ENCODE data around the gene NCOA5.

Gene NCOA5

DNA sequence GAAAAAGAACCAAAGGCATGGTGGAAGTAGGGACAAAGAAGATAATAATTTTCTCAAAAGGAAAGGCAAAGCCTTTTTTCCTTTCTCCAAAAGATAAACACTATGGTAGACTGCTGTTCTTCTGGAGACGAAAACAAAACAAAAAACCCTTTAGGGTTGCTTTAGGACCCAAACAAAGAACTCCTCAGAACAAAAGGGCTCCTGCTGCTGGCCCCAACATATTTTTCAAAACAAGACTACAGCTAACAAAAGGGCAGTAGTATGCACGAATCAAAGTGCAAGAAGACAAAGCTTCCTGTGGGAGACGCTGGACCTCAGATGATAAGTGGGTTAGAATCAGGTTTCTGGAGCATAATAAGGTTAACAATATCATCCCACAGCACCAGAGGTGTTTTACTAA lies 15.8 kb downstream of the NCOA5 start:
- Histone ChIP-seq H3K27me3 (ENCODE audit: insufficient read depth, low read length) (no peaks in the 10 kb centered on the region), H3K36me3 (ENCODE audit: insufficient read depth, low read length) (no peaks in the 10 kb centered on the region; the same call in 1 of the 2 replicates), H3K79me2 (ENCODE audit: control insufficient read depth, insufficient read depth, low read length, unreplicated experiment) (peaks cover 7% of the 10 kb centered on the region), H3K4me3 (ENCODE audit: low read depth, low read length) (no peak overlapping the region), H2AFZ (ENCODE audit: low read length, unreplicated experiment) (no peak overlapping the region), H3K27ac (ENCODE audit: low read depth, low read length) (no peak overlapping the region), H3K4me1 (ENCODE audit: control insufficient read depth, insufficient read depth, low read length, unreplicated experiment) (peaks cover 16% of the 10 kb centered on the region)

DNA sequence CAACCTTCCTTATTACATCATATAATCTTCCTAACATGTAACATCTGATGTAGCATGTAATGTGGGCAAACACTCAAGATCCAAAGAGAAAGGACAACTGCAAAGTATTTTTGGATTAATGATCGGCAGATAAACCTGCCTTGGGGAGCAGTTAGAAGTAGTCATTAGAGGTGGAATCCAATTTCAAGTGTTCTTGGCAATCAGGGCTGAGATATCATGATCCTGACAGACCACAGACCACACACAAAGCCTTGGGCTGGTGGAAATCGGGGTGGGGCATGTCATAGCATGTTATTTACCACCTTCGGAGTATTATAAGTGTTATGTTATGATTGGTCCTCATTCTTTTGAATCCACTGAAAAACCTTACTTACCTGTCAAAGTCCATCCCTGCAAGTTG lies 16.3 kb downstream of the NCOA5 start:
- peaks cover 1% of the 10 kb centered on the region for H3K79me2 ChIP-seq (ENCODE audit: control insufficient read depth, insufficient read depth, low read length, unreplicated experiment)
- H3K4me1 ChIP-seq (ENCODE audit: control insufficient read depth, insufficient read depth, low read length, unreplicated experiment): peaks cover 16% of the 10 kb centered on the region
- no peak overlapping the region for H3K4me3 ChIP-seq (ENCODE audit: low read depth, low read length)
- peaks cover under 1% of the 10 kb centered on the region; the same call in 1 of the 2 replicates for H3K36me3 ChIP-seq (ENCODE audit: insufficient read depth, low read length)
- no peaks in the 10 kb centered on the region for H3K27me3 ChIP-seq (ENCODE audit: insufficient read depth, low read length)
- no peak overlapping the region for H3K27ac ChIP-seq (ENCODE audit: low read depth, low read length)
- no peak overlapping the region for H2AFZ ChIP-seq (ENCODE audit: low read length, unreplicated experiment)

DNA sequence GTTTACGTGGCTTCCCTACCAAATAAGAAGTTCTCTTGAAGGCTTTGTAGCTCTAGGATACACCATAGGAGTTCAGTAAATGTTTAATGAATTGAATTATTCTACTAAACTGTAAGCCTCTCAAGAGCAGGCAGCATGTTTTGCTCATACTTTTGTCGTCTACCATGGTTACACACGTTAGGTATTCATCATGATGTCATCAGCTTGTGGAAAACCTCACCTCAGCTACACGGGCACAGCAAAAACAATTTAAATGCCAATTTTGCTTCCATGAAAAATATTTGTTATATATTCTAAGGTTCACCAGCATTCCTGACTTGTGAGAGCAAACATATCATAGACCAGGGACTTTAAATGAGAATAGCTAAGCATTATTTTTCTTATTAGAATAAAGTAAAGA lies 16.7 kb downstream of the NCOA5 start:
- Histone ChIP-seq H3K36me3 (ENCODE audit: insufficient read depth, low read length) (peaks cover 4% of the 10 kb centered on the region; the same call in 1 of the 2 replicates), H3K27ac (ENCODE audit: low read depth, low read length) (no peak overlapping the region), H3K4me1 (ENCODE audit: control insufficient read depth, insufficient read depth, low read length, unreplicated experiment) (peaks cover 16% of the 10 kb centered on the region), H2AFZ (ENCODE audit: low read length, unreplicated experiment) (no peak overlapping the region), H3K79me2 (ENCODE audit: control insufficient read depth, insufficient read depth, low read length, unreplicated experiment) (no peaks in the 10 kb centered on the region), H3K4me3 (ENCODE audit: low read depth, low read length) (no peak overlapping the region), H3K27me3 (ENCODE audit: insufficient read depth, low read length) (no peaks in the 10 kb centered on the region)

GRCh38 chr20:46071573-46071972 lies 18.2 kb downstream of the NCOA5 start:
- H3K4me3 ChIP-seq (ENCODE audit: low read depth, low read length): no peak overlapping the region
- no peak overlapping the region for H3K27ac ChIP-seq (ENCODE audit: low read depth, low read length)
- H3K4me1 ChIP-seq (ENCODE audit: control insufficient read depth, insufficient read depth, low read length, unreplicated experiment): peaks cover 16% of the 10 kb centered on the region
- no peaks in the 10 kb centered on the region for H3K27me3 ChIP-seq (ENCODE audit: insufficient read depth, low read length)
- no peaks in the 10 kb centered on the region for H3K79me2 ChIP-seq (ENCODE audit: control insufficient read depth, insufficient read depth, low read length, unreplicated experiment)
- H2AFZ ChIP-seq (ENCODE audit: low read length, unreplicated experiment): no peak overlapping the region
- peaks cover 9% of the 10 kb centered on the region; the same call in 1 of the 2 replicates for H3K36me3 ChIP-seq (ENCODE audit: insufficient read depth, low read length)

DNA sequence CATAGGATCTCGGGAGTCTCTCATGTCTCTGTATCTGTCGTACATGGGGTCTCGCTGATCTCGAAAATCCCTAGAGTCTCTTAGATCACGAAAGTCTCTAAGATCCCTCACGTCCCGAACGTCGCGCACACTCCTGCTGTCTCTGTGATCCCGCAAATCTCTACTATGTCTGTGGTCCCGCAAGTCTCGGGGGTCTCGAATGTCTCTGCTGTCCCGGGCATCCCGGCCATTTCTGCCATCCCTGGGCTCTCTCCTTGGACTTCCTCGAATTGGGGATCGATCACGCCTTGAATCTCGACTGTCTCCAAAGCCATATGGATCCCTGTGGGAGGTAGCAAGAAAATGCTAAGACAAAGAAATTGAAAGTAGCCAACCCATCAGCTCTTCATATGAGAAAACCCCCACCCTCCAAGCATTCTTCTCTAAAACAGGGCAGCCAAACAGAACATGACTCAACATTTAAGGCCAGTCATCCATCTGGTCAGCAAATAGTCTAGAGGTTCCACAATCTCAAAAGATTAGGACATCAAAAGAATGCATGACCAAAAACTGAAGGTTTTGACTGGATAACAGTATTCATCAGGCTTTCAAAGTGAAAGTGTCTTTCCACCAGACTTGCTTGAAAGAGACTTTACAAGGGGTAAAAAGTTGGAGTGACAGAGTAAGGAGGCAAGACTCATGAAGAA lies 19.4 kb downstream of the NCOA5 start:
- Histone ChIP-seq H3K27ac (ENCODE audit: low read depth, low read length) (peak overlapping the region; percentile 22), H2AFZ (ENCODE audit: low read length, unreplicated experiment) (no peak overlapping the region), H3K36me3 (ENCODE audit: insufficient read depth, low read length) (peaks cover 11% of the 10 kb centered on the region)

DNA sequence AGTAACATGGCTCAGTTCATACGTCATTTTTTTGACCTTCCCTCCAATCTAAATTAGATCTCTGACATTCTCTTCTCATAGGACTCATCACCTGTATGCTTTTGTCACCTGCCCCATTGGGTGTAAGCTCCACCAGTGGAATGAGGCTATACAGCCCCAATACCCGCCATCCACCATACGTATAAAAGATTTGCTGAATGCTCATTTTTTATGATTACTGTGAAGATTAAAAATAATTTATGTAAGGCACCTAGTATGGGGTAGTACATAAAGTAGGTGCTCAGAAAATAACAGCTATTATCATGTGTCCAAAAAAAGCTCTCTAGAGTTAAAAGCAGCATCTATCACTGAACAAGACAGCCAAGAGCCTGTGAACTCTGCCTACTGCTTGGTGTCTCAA lies 24.1 kb downstream of the NCOA5 start:
- Histone ChIP-seq H3K79me2 (ENCODE audit: control insufficient read depth, insufficient read depth, low read length, unreplicated experiment) (no peaks in the 10 kb centered on the region), H3K4me3 (ENCODE audit: low read depth, low read length) (no peak overlapping the region), H3K27me3 (ENCODE audit: insufficient read depth, low read length) (no peaks in the 10 kb centered on the region), H3K27ac (ENCODE audit: low read depth, low read length) (no peak overlapping the region), H3K36me3 (ENCODE audit: insufficient read depth, low read length) (peaks cover 18% of the 10 kb centered on the region), H2AFZ (ENCODE audit: low read length, unreplicated experiment) (no peak overlapping the region), H3K4me1 (ENCODE audit: control insufficient read depth, insufficient read depth, low read length, unreplicated experiment) (peaks cover 6% of the 10 kb centered on the region)

More for the DNA sequence above, 19.4 kb downstream of the NCOA5 start:
- no peaks in the 10 kb centered on the region for H3K79me2 ChIP-seq (ENCODE audit: control insufficient read depth, insufficient read depth, low read length, unreplicated experiment)
- H3K27me3 ChIP-seq (ENCODE audit: insufficient read depth, low read length): no peaks in the 10 kb centered on the region
- peaks cover 16% of the 10 kb centered on the region for H3K4me1 ChIP-seq (ENCODE audit: control insufficient read depth, insufficient read depth, low read length, unreplicated experiment)
- H3K4me3 ChIP-seq (ENCODE audit: low read depth, low read length): no peak overlapping the region

GRCh38 chr20:46065006-46065405 lies 24.8 kb downstream of the NCOA5 start:
- Histone ChIP-seq H3K27ac (ENCODE audit: low read depth, low read length) (no peak overlapping the region), H2AFZ (ENCODE audit: low read length, unreplicated experiment) (no peak overlapping the region), H3K36me3 (ENCODE audit: insufficient read depth, low read length) (peaks cover 18% of the 10 kb centered on the region), H3K27me3 (ENCODE audit: insufficient read depth, low read length) (no peaks in the 10 kb centered on the region), H3K79me2 (ENCODE audit: control insufficient read depth, insufficient read depth, low read length, unreplicated experiment) (no peaks in the 10 kb centered on the region), H3K4me1 (ENCODE audit: control insufficient read depth, insufficient read depth, low read length, unreplicated experiment) (peaks cover 6% of the 10 kb centered on the region), H3K4me3 (ENCODE audit: low read depth, low read length) (no peak overlapping the region)

DNA sequence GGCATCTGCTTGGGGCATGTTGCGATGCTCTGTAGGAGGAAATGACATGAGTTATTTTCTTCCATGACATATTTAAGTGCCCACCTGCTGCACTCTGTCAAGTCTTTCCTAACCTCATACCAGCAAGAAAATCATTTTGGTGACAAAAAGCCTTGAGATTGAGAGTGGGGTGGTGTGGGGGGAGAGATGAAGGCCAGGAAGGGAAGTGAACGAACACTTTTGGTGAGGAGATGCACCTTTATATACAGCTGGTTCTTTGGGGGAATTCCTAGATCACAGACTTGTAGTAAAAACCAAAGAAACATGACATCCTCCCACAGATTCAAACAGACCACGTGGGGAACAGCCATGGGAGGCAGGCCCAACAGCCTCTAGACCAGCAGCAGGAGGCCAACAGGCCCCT lies 26.1 kb downstream of the NCOA5 start:
- H3K27me3 ChIP-seq (ENCODE audit: insufficient read depth, low read length): no peaks in the 10 kb centered on the region
- no peak overlapping the region for H3K4me3 ChIP-seq (ENCODE audit: low read depth, low read length)
- H3K4me1 ChIP-seq (ENCODE audit: control insufficient read depth, insufficient read depth, low read length, unreplicated experiment): peaks cover 6% of the 10 kb centered on the region
- peaks cover 18% of the 10 kb centered on the region for H3K36me3 ChIP-seq (ENCODE audit: insufficient read depth, low read length)
- no peak overlapping the region for H3K27ac ChIP-seq (ENCODE audit: low read depth, low read length)
- H2AFZ ChIP-seq (ENCODE audit: low read length, unreplicated experiment): no peak overlapping the region
- H3K79me2 ChIP-seq (ENCODE audit: control insufficient read depth, insufficient read depth, low read length, unreplicated experiment): no peaks in the 10 kb centered on the region

GRCh38 chr20:46063151-46063550 lies 26.6 kb downstream of the NCOA5 start:
- Histone ChIP-seq H2AFZ (ENCODE audit: low read length, unreplicated experiment) (no peak overlapping the region), H3K4me1 (ENCODE audit: control insufficient read depth, insufficient read depth, low read length, unreplicated experiment) (peaks cover 6% of the 10 kb centered on the region), H3K4me3 (ENCODE audit: low read depth, low read length) (no peak overlapping the region), H3K27ac (ENCODE audit: low read depth, low read length) (no peak overlapping the region), H3K79me2 (ENCODE audit: control insufficient read depth, insufficient read depth, low read length, unreplicated experiment) (no peaks in the 10 kb centered on the region), H3K36me3 (ENCODE audit: insufficient read depth, low read length) (peaks cover 14% of the 10 kb centered on the region), H3K27me3 (ENCODE audit: insufficient read depth, low read length) (no peaks in the 10 kb centered on the region)

GRCh38 chr20:46062621-46063020 lies 27.1 kb downstream of the NCOA5 start:
- Histone ChIP-seq H3K4me3 (ENCODE audit: low read depth, low read length) (no peak overlapping the region), H3K27me3 (ENCODE audit: insufficient read depth, low read length) (peaks cover 3% of the 10 kb centered on the region), H3K4me1 (ENCODE audit: control insufficient read depth, insufficient read depth, low read length, unreplicated experiment) (peaks cover 6% of the 10 kb centered on the region), H3K79me2 (ENCODE audit: control insufficient read depth, insufficient read depth, low read length, unreplicated experiment) (no peaks in the 10 kb centered on the region), H3K27ac (ENCODE audit: low read depth, low read length) (no peak overlapping the region), H3K36me3 (ENCODE audit: insufficient read depth, low read length) (peaks cover 13% of the 10 kb centered on the region), H2AFZ (ENCODE audit: low read length, unreplicated experiment) (no peak overlapping the region)

- H3K27me3 ChIP-seq (ENCODE audit: insufficient read depth, low read length): peaks cover 8% of the 10 kb centered on the region
- H3K27ac ChIP-seq (ENCODE audit: low read depth, low read length): no peak overlapping the region
- H3K4me3 ChIP-seq (ENCODE audit: low read depth, low read length): no peak overlapping the region
- H3K36me3 ChIP-seq (ENCODE audit: insufficient read depth, low read length): peaks cover 13% of the 10 kb centered on the region
- H3K4me1 ChIP-seq (ENCODE audit: control insufficient read depth, insufficient read depth, low read length, unreplicated experiment): peaks cover 6% of the 10 kb centered on the region
- no peaks in the 10 kb centered on the region for H3K79me2 ChIP-seq (ENCODE audit: control insufficient read depth, insufficient read depth, low read length, unreplicated experiment)
- no peak overlapping the region for H2AFZ ChIP-seq (ENCODE audit: low read length, unreplicated experiment)
Observed at GRCh38 chr20:46062151-46062550, 27.6 kb downstream of the NCOA5 start.
